ENCODE data around the gene ASTL.
"Not testable (repeated sequence)": the region's sequence is repeated elsewhere in the genome, so short reads cannot be mapped to it uniquely, and the experiment has no call there.

ASTL gene

DNA sequence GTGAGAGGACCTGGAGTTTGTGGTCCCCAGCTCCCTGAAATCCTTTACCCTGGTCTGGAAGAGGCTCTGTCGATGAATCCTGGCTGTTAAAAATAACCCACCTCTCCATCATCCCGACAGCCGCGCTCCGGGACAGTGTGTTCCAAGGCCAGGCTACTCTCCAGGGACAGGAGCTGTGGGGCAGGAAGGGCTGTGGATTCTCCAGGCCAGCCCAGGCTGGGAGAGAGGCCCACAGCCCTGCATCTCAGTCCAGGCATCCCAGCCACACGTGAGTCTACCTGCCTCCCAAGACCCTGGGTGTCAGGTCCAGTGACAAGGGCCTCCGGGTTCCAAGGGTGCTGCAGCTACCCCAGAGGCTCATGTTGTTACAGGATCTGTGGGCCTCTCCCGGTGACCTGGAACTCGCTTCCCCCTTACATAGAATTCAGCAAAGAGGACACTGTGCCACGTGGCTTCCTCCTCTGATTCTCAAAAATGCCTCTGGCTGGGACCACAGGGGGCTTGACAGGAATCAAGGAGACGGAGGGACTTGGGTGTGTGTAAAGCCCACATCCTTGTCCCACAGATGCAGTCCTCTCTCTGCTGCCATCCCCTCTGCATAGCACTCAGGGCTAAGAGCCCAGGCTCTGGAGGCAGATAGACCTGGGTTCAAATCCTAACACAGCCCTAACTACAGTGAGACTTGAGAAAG lies 39.3 kb downstream of the ASTL start:
- DNase-seq (ENCODE audit: low spot score) = no peak

- no peak for DNase-seq (ENCODE audit: low spot score)
These were observed 40.1 kb downstream of the ASTL start for GRCh38 chr2:96097951-96098823.

- no peak for DNase-seq (ENCODE audit: low spot score)
These were observed 40.9 kb downstream of the ASTL start for GRCh38 chr2:96097441-96097840.

DNA sequence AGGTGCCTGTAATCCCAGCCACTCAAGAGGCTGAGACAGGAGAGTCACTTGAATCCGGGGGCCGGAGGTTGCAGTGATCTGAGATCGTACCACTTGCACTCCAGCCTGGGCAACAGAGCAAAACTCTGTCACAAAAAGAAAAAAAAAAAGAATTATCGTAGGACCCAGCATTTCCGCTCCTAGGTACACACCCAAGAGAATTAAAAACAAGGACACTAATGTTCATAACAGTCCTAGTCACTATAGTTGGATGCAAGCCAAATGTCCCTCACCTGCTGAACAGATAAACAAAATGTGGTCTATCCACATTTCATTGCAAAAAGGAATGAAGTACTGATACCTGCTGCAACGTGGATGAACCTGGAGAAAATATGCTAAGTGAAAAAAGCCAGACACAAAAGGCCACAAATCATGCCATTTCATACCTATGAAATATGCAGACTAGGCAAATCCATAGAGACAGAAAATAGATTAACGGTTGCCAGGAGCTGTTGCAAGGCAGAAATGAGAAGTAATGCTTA lies 43.1 kb downstream of the ASTL start:
- DNase-seq (ENCODE audit: low spot score) = peak; percentile 19

DNA sequence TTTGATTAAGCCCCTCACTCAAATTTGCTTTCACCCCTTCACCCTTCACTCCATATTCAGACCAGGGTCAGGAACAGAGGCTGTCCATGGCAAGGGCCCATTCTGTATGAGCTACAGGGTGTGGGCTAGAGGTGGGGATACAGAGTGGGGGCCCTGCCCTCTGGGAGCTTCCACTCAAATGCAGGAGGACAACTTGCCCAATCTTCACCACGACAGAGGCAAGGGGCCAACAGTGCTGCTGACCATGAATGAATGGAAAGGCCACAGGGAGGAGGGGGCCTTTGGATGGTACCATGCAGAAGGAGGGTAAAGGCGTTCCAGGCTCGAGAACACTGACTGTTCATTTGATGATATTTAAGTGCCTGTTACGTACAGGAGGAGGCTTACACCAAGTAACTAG lies 44.8 kb downstream of the ASTL start:
- DNase-seq (ENCODE audit: low spot score) = no peak

DNA sequence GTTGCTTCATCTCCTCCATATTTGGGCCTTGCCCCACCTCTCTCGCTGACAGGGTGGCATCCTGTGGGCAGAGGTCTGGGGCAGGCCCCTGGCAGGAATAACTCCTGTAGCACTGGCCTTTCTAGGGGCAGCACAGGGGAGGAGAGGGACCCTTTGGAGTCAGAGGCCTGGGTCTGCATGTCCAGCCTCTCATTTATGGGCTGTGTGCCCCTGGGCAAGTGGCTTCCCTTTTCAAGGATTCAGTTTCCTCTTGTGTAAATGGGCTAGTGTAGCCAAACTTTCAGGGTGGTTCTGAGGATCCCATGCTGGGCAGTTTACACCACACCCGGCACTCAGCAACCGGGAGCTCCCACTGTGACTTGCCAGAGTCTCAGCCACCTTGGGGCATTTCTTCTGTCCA lies 45.4 kb downstream of the ASTL start:
- DNase-seq (ENCODE audit: low spot score) = no peak

- no peak for DNase-seq (ENCODE audit: low spot score)
These were observed 45.8 kb downstream of the ASTL start for GRCh38 chr2:96092573-96092877.

- no peak for DNase-seq (ENCODE audit: low spot score)
These were observed 46.4 kb downstream of the ASTL start for GRCh38 chr2:96091711-96092572.

GRCh38 chr2:96091141-96091710 lies 47.1 kb downstream of the ASTL start:
- DNase-seq (ENCODE audit: low spot score) = no peak

- DNase-seq (ENCODE audit: low spot score) = no peak
These were observed 47.9 kb downstream of the ASTL start for GRCh38 chr2:96090196-96090926.

- DNase-seq (ENCODE audit: low spot score) = no peak
These were observed 48.7 kb downstream of the ASTL start for GRCh38 chr2:96089356-96090195.

- no peak for DNase-seq (ENCODE audit: low spot score)
These were observed 49.7 kb downstream of the ASTL start for GRCh38 chr2:96088340-96089335.

GRCh38 chr2:96087130-96087529 lies 51.2 kb downstream of the ASTL start:
- DNase-seq (ENCODE audit: low spot score) = no peak

GRCh38 chr2:96085541-96086355 lies 52.6 kb downstream of the ASTL start:
- no peak for DNase-seq (ENCODE audit: low spot score)

DNA sequence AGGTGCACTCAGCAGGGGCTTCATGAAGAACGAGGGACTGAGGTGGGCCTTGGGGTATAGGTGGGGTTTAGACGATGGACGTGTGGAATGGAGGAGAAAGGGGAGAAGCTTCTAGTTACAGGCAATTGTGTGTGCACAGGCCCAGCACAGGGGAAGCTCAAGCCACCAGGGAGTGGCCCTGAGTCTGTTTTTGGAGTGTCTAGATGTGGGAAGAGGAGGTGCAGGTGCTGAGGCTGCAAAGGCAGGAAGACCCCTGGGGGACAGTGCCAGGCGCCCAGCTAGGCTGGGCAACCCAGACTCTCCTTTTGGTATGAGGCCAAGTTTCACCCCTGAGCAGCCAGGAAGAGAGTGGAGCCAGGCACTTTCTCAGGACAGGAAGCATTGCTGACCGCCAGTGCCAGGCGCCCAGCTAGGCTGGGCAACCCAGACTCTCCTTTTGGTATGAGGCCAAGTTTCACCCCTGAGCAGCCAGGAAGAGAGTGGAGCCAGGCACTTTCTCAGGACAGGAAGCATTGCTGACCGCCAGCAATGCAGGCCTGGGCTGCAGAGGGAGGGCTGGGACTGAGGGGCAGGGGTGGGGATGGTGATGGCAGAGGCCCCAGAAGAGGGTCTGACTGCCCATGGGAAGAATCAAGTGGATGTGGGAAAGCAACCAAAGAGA lies 53.3 kb downstream of the ASTL start:
- not testable (repeated sequence) for DNase-seq (ENCODE audit: low spot score)

DNA sequence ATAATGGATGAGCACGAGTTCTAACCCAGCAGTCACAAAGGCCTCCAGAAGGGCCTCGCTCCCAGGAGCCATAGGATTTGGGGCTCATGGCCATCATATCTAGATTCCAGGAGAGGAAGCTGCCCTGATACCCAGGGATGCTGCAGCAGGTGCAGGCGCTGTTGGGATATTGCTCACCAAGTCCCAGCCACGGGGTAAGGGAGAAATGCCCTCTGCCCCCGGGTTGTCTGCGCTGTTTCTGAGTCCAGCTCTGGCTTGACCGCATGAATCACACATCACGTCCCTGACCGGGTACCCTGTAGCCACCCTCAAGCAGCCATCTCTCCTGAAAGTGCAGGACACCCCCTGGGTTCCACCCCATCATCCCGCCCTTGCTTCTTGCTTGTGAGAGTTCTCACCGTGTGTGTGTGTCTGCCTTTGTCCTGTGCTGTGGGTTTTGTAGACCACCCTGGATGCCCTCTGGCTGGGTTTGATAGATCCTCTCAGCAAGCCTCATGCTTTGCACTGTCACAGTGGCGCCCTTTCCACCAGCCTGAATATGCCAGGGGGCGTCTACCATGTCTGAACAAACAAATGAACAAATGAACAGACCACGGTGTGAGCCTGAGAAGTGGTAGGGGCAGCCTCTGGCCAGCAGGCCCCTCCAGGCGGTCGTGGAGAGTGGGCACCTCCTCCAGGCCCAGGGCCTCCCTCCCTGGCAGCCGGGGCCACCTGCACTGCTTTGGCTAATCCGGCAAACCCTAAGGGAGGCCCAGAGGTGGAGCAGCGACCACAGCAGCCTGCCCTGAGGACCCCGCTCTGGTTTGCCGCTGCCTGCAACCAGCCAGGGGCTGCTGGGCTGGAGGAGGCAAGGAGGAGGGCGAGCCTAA lies 54.1 kb downstream of the ASTL start:
- no peak for DNase-seq (ENCODE audit: low spot score)

All from hematopoietic multipotent progenitor cell treated with erythropoietin and hydrocortisone succinate and interleukin-3 and kit ligand, for 17 days (in vitro differentiated cells).